Dendritic cell treated with granulocyte-macrophage colony-stimulating factor and Interleukin-4, amounts not matched to agents 40 ng/mL and 50 ng/mL, for 4 days (primary cell): Measurements from ENCODE around the gene HDAC9.

Experiments used
- H3K27ac Mint-ChIP-seq: one replicate; pipeline ENCODE4 v1.8.0; 2022; ENCODE audit warnings: mild to moderate bottlenecking, mixed read lengths
- H3K27me3 Mint-ChIP-seq: one replicate; pipeline ENCODE4 v1.8.0; 2022; ENCODE audit warnings: mild to moderate bottlenecking, mixed read lengths
- H3K36me3 Mint-ChIP-seq: one replicate; pipeline ENCODE4 v1.8.0; 2022; ENCODE audit warnings: low read depth, mixed read lengths
- H3K4me1 Mint-ChIP-seq: one replicate; pipeline ENCODE4 v1.8.0; 2022; ENCODE audit warnings: low read depth, mixed read lengths
- H3K4me3 Mint-ChIP-seq: one replicate; pipeline ENCODE4 v1.8.0; 2022; ENCODE audit warnings: mild to moderate bottlenecking, moderate library complexity, mixed read lengths
- H3K9me3 Mint-ChIP-seq: one replicate; pipeline ENCODE4 v1.8.0; 2022; ENCODE audit warnings: mixed read lengths
- intact Hi-C: fragments of 100-400 bp; cut with micrococcal nuclease; formaldehyde crosslinking; loops from one replicate; pipeline ENCODE4 v1.15.0; 2022

Gene HDAC9

GRCh38 chr7:18626717-18627116 is 131.2 kb downstream of the HDAC9 start:
- Mint-ChIP-seq H3K4me1 (peaks cover 6% of the 10 kb centered on the region), H3K4me3 (no peak overlapping the region), H3K9me3 (no peaks in the 10 kb centered on the region), H3K27ac (no peak overlapping the region), H3K27me3 (no peaks in the 10 kb centered on the region), H3K36me3 (peaks cover 10% of the 10 kb centered on the region)
- intact Hi-C loops = no loop called here

DNA sequence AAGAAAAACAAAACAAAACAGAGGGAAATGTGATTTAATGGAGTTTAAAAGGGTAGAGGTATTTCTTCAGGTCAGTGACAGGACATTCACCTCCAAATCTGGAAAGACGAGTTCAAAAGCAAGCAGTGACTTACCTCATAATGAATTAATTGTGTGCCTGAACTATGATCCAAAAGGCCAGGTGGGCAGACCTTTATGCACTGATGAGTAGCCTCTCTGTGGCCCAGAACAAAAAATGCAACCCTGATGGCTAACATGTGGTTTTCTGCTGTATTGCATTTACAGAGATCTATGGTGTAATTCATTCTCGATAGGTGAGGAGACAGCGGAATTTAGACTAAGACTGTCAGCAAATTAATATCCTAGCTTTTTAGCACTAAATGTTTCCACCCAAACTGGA is 142.0 kb downstream of the HDAC9 start:
- Mint-ChIP-seq H3K36me3 (peaks cover 13% of the 10 kb centered on the region), H3K9me3 (peaks cover 8% of the 10 kb centered on the region), H3K27me3 (no peaks in the 10 kb centered on the region), H3K4me1 (peaks cover 42% of the 10 kb centered on the region), H3K27ac (no peak overlapping the region), H3K4me3 (no peak overlapping the region)
- intact Hi-C loops = no loop called here

- H3K4me3 Mint-ChIP-seq = no peak overlapping the region
- no peaks in the 10 kb centered on the region for H3K27me3 Mint-ChIP-seq
- H3K27ac Mint-ChIP-seq = peak overlapping the region; percentile 80
- intact Hi-C loops = no loop called here
- H3K36me3 Mint-ChIP-seq = peaks cover 13% of the 10 kb centered on the region
- peaks cover 8% of the 10 kb centered on the region for H3K9me3 Mint-ChIP-seq
- peaks cover 43% of the 10 kb centered on the region for H3K4me1 Mint-ChIP-seq
These were observed 143.3 kb downstream of the HDAC9 start for GRCh38 chr7:18638594-18639452.

DNA sequence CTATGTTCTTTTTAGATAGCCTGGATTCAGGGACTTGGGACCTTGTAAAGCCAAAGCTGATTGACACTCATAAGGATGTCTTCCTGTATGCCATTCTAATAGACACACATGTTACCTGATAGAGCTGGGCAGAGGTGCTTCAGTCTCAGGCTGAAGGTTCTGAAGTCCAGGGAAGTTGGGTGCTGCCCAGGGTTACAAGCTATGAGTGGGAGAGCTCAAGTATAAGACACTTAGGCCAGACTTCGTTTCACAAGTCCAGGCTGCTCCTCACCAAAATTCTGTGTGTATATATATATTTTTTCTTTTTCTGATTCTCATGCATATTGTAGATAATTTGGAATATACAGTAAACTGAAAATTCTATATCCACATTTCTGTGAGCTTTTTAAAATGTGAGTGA is 144.2 kb downstream of the HDAC9 start:
- intact Hi-C loops = no loop called here

GRCh38 chr7:18644981-18645380 is 149.4 kb downstream of the HDAC9 start:
- intact Hi-C loops = no loop called here
- H3K36me3 Mint-ChIP-seq = peaks cover 21% of the 10 kb centered on the region
- H3K4me3 Mint-ChIP-seq = no peak overlapping the region
- H3K27me3 Mint-ChIP-seq = no peaks in the 10 kb centered on the region
- no peak overlapping the region for H3K27ac Mint-ChIP-seq
- peaks cover 8% of the 10 kb centered on the region for H3K9me3 Mint-ChIP-seq
- H3K4me1 Mint-ChIP-seq = peaks cover 13% of the 10 kb centered on the region

More for the DNA sequence above, 144.2 kb downstream of the HDAC9 start:
- peaks cover 43% of the 10 kb centered on the region for H3K4me1 Mint-ChIP-seq
- H3K9me3 Mint-ChIP-seq = peaks cover 8% of the 10 kb centered on the region
- H3K27ac Mint-ChIP-seq = peak overlapping the region; percentile 80
- H3K4me3 Mint-ChIP-seq = no peak overlapping the region
- no peaks in the 10 kb centered on the region for H3K27me3 Mint-ChIP-seq
- peaks cover 16% of the 10 kb centered on the region for H3K36me3 Mint-ChIP-seq

DNA sequence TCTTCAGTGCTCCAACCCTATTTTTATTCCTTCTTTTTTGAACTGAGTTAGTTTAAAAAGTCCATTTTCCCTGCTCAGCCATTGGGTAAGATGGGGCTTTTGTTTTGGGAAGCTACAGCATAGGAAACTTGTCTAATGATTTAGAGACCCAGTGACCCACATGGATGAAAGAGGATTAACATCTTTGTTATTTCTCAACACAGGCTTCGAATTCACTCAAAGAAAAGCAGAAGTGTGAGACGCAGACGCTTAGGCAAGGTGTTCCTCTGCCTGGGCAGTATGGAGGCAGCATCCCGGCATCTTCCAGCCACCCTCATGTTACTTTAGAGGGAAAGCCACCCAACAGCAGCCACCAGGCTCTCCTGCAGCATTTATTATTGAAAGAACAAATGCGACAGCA is 152.0 kb downstream of the HDAC9 start:
- Mint-ChIP-seq H3K4me3 (no peak overlapping the region), H3K27me3 (no peaks in the 10 kb centered on the region), H3K36me3 (peaks cover 15% of the 10 kb centered on the region), H3K4me1 (peaks cover 5% of the 10 kb centered on the region), H3K9me3 (no peaks in the 10 kb centered on the region), H3K27ac (no peak overlapping the region)
- intact Hi-C loops = no loop called here

DNA sequence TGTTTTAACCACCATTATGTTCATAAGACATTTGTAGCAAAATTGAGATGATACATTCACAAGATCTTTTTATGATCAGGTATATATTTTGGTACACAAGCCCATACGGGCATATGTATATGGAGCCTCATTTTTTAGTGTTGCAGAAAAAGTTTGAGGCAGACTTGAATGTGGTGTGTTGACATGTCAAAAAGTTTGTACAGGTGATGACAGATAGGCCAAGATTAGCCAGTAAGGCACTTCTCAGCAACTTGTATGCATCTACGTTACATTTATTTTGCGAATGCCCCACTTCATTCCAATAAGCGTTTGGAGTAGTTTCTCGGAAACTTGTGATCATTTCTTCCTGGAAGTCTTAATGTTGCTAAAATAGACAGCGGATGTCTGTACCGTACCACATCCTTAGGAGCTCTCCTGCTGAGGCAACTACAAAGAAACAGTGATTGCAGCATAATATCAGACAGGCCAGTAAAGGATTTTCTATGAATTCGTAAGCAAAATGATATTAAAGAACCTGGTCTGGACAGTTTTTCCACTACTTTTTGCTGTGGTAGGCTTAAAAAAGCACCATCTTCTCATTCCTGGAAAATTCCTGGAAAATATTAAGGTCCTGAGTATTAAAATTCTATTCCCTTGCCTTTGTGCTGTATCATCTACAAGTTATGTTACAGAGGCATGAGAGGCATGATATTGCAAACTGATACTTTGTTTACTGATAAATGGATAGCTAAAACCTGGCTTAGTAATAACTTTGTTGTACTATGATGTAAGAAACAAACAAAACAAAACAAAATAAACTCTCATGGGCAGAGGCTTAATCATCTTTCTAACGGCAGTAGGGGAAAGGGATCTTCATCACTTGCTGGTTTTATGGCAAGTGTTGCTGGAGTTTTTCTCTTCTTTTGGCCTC is 153.6 kb downstream of the HDAC9 start:
- H3K9me3 Mint-ChIP-seq = no peaks in the 10 kb centered on the region
- H3K4me1 Mint-ChIP-seq = peaks cover 7% of the 10 kb centered on the region
- no peak overlapping the region for H3K27ac Mint-ChIP-seq

DNA sequence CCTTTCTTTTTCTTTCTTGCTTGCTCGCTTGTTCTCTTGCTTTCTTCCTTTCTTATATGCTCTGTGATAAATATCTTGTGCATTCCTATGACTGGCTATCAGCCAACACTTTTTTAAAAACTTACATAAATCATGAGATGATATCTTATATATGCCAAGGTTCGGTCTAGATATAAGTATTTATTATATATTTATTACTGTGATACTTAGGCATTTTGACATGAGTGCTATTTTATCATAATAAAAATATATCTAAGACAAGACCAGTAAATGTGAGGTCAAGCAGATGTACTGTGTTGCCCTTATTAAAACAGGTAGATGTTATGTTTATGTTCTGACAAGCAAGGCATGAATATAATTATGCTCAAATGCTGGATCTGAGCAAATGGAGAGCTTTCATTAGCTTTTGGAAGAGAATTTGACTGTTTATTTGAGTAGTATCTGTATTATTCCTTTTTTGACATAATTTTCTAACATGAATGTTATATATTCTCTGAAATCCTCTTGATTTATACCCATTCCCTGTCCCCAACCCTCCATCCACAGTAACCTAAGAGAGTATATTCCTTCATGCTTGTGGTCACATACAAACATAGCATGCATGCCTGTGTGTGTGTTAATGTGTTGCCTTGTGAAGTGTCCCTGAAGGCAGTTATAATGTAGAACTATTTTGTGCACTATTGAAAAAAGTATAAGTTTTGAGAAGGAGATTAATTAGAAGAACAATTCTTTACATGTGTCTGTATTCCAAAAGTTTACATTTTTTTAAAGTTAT is 158.0 kb downstream of the HDAC9 start:
- H3K27ac Mint-ChIP-seq = no peak overlapping the region
- H3K9me3 Mint-ChIP-seq = no peaks in the 10 kb centered on the region
- H3K36me3 Mint-ChIP-seq = peaks cover 10% of the 10 kb centered on the region
- no peak overlapping the region for H3K4me3 Mint-ChIP-seq
- intact Hi-C loops = no loop called here
- no peaks in the 10 kb centered on the region for H3K27me3 Mint-ChIP-seq
- H3K4me1 Mint-ChIP-seq = peaks cover 32% of the 10 kb centered on the region

More for the DNA sequence above, 153.6 kb downstream of the HDAC9 start:
- no peak overlapping the region for H3K4me3 Mint-ChIP-seq
- no peaks in the 10 kb centered on the region for H3K27me3 Mint-ChIP-seq
- intact Hi-C loops = no loop called here
- H3K36me3 Mint-ChIP-seq = peaks cover 15% of the 10 kb centered on the region

- Mint-ChIP-seq H3K4me1 (peaks cover 32% of the 10 kb centered on the region), H3K27ac (no peak overlapping the region), H3K27me3 (no peaks in the 10 kb centered on the region), H3K36me3 (peaks cover 7% of the 10 kb centered on the region), H3K9me3 (no peaks in the 10 kb centered on the region), H3K4me3 (no peak overlapping the region)
- intact Hi-C loops = no loop called here
These were observed 159.2 kb downstream of the HDAC9 start for GRCh38 chr7:18654709-18655108.

- Mint-ChIP-seq H3K36me3 (peaks cover 7% of the 10 kb centered on the region), H3K9me3 (no peaks in the 10 kb centered on the region), H3K27me3 (no peaks in the 10 kb centered on the region), H3K4me1 (peaks cover 32% of the 10 kb centered on the region), H3K4me3 (no peak overlapping the region), H3K27ac (peak overlapping the region; percentile 40)
- intact Hi-C loops = no loop called here
These were observed 160.0 kb downstream of the HDAC9 start for GRCh38 chr7:18655506-18655905.

- Mint-ChIP-seq H3K27ac (peak overlapping the region; percentile 40), H3K4me1 (peaks cover 32% of the 10 kb centered on the region), H3K4me3 (no peak overlapping the region), H3K27me3 (no peaks in the 10 kb centered on the region), H3K9me3 (no peaks in the 10 kb centered on the region), H3K36me3 (peaks cover 7% of the 10 kb centered on the region)
- intact Hi-C loops = no loop called here
These were observed 160.4 kb downstream of the HDAC9 start for GRCh38 chr7:18655912-18656311.

DNA sequence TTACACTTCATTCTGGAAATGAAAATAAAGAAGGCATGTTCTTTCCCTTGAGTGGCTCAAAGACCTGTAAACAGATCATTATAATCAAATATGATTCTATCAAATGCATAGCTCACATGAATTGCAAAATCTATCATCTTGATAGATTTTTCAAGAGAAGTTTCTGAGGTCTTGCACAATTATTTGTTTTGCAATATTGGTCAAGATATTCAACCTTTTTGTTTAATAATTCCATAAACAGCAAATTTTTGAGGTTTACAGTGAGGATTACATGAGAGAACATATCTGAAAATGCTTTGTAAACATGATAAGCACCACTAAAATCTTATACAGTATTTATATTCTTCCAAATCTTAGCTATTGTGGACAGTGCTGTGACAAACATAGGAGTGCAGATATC is 160.8 kb downstream of the HDAC9 start:
- intact Hi-C loops = no loop called here
- Mint-ChIP-seq H3K27me3 (no peaks in the 10 kb centered on the region), H3K4me3 (no peak overlapping the region), H3K4me1 (peaks cover 32% of the 10 kb centered on the region), H3K9me3 (no peaks in the 10 kb centered on the region), H3K36me3 (peaks cover 7% of the 10 kb centered on the region), H3K27ac (peak overlapping the region; percentile 40)

- Mint-ChIP-seq H3K9me3 (no peaks in the 10 kb centered on the region), H3K27ac (no peak overlapping the region), H3K27me3 (no peaks in the 10 kb centered on the region), H3K4me3 (no peak overlapping the region), H3K4me1 (peaks cover 27% of the 10 kb centered on the region), H3K36me3 (peaks cover 7% of the 10 kb centered on the region)
- intact Hi-C loops = no loop called here
These were observed 164.2 kb downstream of the HDAC9 start for GRCh38 chr7:18659746-18660145.
